Prostate gland (tissue), 2 donors: ENCODE results near the gene PRDM16. TPM values are rescaled to one million over a fixed set of nuclear protein-coding genes. Genes with fewer than 3 reads are reported as not detected.

Source experiments
- DNase-seq: peaks from one replicate; pipeline ENCODE4 v3.0.0-alpha.2; 2019; ENCODE audit warnings: low spot score
- H3K27ac ChIP-seq, 2 donors: fragments of 200-600 bp; sonication (generic); 2 replicates each; pipeline ENCODE4 v1.5.1; 2017 to 2019
- H3K27me3 ChIP-seq: fragments of 200-600 bp; sonication (generic); replicated peaks from 2 replicates; pipeline ENCODE4 v1.5.1; 2019; ENCODE audit not compliant: insufficient read depth
- H3K36me3 ChIP-seq, 2 donors: fragments of 200-600 bp; sonication (generic); 1 replicate in 1 of 2; 2 replicates in 1 of 2; pipeline versions ENCODE4 v1.5.1 to v1.8.1; 2017 to 2019
- H3K4me1 ChIP-seq: fragments of 200-600 bp; sonication (generic); replicated peaks from 2 replicates; pipeline ENCODE4 v1.5.1; 2019
- H3K4me3 ChIP-seq, 2 donors: fragments of 200-600 bp; sonication (generic); 2 replicates each; pipeline ENCODE4 v1.5.1; 2017 to 2019
- H3K9me3 ChIP-seq: fragments of 200-600 bp; sonication (generic); 2 replicates; pipeline ENCODE4 v1.5.1; 2017
- POLR2A ChIP-seq: fragments of 450-650 bp; IDR thresholded peaks from one replicate; pipeline ENCODE4 v1.6.1; 2016; ENCODE audit warnings: antibody characterized with exemption, mild to moderate bottlenecking
- POLR2AphosphoS5 ChIP-seq: sonication (generic); formaldehyde crosslinking; IDR thresholded peaks from one replicate; pipeline ENCODE4 v1.6.1; 2017; ENCODE audit warnings: antibody characterized with exemption
- WGBS: methylation state at CpG from one replicate; pipeline ENCODE4 v1.1.5; 2018; 5-methylcytosine and 5-hydroxymethylcytosine counted together
- intact Hi-C: fragments of 100-400 bp; cut with DNase I; formaldehyde crosslinking; loops from one replicate; pipeline ENCODE4 v1.14.2; 2022
- total RNA-seq, 2 donors: library from RNA; depleted of rRNA; stranded (reverse); fragments of >200 nt; gene quantifications; one replicate each; pipeline ENCODE4 v1.1.0, GENCODE V29; 2016
- TF ChIP-seq, protein P1 (sequence below), 4 experiments: fragments of 200-600 bp in 2 of 4; fragments of 450-650 bp in 2 of 4; sonication (generic) in 2 of 4; IDR thresholded peaks; 1 replicate in 3 of 4; 2 replicates in 1 of 4; pipeline ENCODE4 v1.5.1; 2016 to 2019; ENCODE audit warnings: antibody characterized with exemption in 4 of 4, mild to moderate bottlenecking in 2 of 4, moderate library complexity in 2 of 4

PRDM16 gene
- total RNA-seq, 2 donors from 2014 or later: 0.23 to 6.5 TPM

DNA sequence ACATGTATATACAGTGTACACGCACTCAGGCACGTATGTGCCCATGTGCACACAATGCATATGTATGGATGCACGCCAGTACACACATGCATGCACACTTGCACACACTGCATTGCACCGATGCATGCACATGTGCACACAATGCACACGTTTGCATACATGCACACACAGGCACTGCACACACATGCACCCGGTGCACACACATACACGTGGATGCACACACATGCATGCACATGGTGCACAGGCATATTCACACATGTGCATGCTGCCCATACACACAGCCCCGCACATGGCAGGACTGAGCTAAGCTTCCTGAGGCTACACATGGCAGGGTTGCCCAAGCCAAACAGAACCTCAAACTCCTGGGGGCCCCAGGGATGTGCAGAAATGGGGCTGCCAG lies 405.0 kb downstream of the PRDM16 start:
- TF ChIP-seq, protein P1, sequence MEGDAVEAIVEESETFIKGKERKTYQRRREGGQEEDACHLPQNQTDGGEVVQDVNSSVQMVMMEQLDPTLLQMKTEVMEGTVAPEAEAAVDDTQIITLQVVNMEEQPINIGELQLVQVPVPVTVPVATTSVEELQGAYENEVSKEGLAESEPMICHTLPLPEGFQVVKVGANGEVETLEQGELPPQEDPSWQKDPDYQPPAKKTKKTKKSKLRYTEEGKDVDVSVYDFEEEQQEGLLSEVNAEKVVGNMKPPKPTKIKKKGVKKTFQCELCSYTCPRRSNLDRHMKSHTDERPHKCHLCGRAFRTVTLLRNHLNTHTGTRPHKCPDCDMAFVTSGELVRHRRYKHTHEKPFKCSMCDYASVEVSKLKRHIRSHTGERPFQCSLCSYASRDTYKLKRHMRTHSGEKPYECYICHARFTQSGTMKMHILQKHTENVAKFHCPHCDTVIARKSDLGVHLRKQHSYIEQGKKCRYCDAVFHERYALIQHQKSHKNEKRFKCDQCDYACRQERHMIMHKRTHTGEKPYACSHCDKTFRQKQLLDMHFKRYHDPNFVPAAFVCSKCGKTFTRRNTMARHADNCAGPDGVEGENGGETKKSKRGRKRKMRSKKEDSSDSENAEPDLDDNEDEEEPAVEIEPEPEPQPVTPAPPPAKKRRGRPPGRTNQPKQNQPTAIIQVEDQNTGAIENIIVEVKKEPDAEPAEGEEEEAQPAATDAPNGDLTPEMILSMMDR (IDR thresholded peaks at IDR 0.05): no peak
- TF ChIP-seq POLR2AphosphoS5 (no peak), POLR2A (no peak)
- H3K4me1 ChIP-seq: no peaks in the 10 kb centered on the region
- no peak for DNase-seq
- no peaks in the 10 kb centered on the region for H3K9me3 ChIP-seq
- no peaks in the 10 kb centered on the region for H3K36me3 ChIP-seq
- H3K27me3 ChIP-seq: no peaks in the 10 kb centered on the region
- no peak overlapping the region for H3K27ac ChIP-seq
- WGBS: 75% methylated on average over 8 of the region's 8 CpGs
- intact Hi-C loops: no loop called here
- H3K4me3 ChIP-seq: no peak overlapping the region

DNA sequence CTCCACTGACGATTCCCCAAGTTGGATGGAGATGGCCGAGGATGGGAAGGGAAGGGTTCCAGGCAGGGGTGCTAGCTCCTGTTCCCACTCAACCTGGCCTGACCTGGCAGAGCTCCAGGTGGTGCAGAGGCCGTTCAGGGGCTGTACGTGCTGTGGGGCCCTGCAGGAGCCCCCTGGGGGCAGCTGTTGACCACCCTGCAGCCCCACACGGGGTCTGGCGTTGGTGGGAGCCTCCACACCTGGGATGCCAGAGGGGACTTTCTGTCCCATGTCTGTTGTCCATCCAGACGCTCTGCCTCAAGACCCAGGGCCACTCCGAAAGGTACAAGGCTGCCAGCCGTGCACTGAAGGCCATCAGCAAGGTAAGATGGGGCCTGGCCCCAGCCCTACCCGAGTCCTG lies 405.4 kb downstream of the PRDM16 start:
- no peak for DNase-seq
- H3K9me3 ChIP-seq: no peaks in the 10 kb centered on the region
- TF ChIP-seq, protein P1 (IDR thresholded peaks at IDR 0.05): no peak
- TF ChIP-seq POLR2AphosphoS5: no peak
- TF ChIP-seq POLR2A: no peak
- H3K4me1 ChIP-seq: no peaks in the 10 kb centered on the region
- 70% methylated on average over 10 of the region's 10 CpGs for WGBS
- H3K27me3 ChIP-seq: no peaks in the 10 kb centered on the region
- intact Hi-C loops: no loop called here
- H3K27ac ChIP-seq: no peak overlapping the region
- H3K4me3 ChIP-seq: no peak overlapping the region
- H3K36me3 ChIP-seq: no peaks in the 10 kb centered on the region

DNA sequence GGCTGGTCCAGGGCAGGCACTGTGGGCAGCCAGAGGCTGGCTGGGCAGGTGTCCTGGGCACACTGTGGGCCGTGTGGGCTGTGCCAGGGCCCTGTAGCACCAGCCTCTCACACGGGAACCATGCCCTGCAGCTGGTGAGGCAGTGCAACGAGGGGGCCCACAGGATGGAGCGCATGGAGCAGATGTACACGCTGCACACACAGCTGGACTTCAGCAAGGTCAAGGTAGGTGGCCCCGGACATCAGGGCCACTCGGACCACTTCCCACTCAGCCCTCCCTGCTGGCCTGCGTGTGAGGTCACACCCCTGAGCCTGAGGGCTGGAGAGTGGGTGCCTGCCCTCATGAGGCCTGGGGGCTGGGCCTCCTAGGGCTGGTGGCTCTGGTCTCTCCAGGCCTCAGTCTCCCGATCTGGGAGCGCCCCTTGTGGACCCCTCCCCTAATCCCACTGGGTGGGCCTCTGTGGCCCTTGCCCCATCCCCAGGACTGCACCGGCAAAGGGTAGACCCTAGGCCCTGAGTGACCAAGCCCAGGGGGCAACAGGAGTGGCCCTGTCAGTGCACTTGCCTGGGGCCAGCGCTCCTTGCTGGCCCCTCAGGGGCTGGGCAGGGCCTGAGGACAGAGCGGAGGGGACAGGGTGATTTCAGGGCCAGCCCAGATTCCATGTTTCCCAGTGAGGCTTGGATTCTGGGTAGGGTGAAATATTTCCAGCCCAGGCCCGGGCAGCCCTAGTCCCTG lies 407.0 kb downstream of the PRDM16 start:
- 91% methylated on average over 7 of the region's 14 CpGs for WGBS
- H3K36me3 ChIP-seq: no peaks in the 10 kb centered on the region
- H3K4me3 ChIP-seq: no peak overlapping the region
- no peaks in the 10 kb centered on the region for H3K9me3 ChIP-seq
- no peak for DNase-seq
- no peak overlapping the region for H3K27ac ChIP-seq
- H3K27me3 ChIP-seq: no peaks in the 10 kb centered on the region
- no peaks in the 10 kb centered on the region for H3K4me1 ChIP-seq
- intact Hi-C loops: no loop called here
- no peak for TF ChIP-seq POLR2AphosphoS5
- TF ChIP-seq POLR2A: no peak
- TF ChIP-seq, protein P1 (IDR thresholded peaks at IDR 0.05): no peak

DNA sequence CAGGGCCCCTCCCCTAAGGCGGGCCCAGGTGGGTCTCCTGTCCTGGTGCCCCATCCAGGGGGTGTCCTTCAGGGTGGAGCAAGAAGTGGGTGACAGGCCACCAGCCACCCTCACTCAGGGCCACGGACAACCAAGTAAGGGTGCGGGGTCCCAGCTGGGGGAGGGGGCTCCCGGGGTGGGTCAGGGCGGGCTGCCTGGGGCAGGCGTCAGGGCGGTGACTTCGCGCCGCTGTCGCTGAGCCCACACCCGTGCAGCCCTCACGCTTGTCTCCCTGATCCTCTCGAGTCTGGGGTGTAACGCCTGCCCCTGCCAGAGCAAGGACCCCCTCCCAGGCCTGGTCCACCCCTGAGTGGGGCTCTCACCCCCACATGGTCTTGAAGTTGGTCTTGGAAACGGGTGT lies 407.7 kb downstream of the PRDM16 start:
- 88% methylated on average over 5 of the region's 16 CpGs for WGBS
- H3K4me1 ChIP-seq: no peaks in the 10 kb centered on the region
- H3K27ac ChIP-seq: no peak overlapping the region
- DNase-seq: no peak
- no peak overlapping the region for H3K4me3 ChIP-seq
- no peaks in the 10 kb centered on the region for H3K9me3 ChIP-seq
- no peaks in the 10 kb centered on the region for H3K27me3 ChIP-seq
- no peaks in the 10 kb centered on the region for H3K36me3 ChIP-seq
- TF ChIP-seq POLR2A (no peak), POLR2AphosphoS5 (no peak)
- TF ChIP-seq, protein P1 (IDR thresholded peaks at IDR 0.05): no peak
- intact Hi-C loops: no loop called here
